Breast epithelium (tissue), 3 donors: Measurements from ENCODE around the gene PUM1.

Experiments
- CTCF ChIP-seq, 3 donors: fragments of 450-650 bp; IDR thresholded peaks; one replicate each; pipeline ENCODE4 v1.5.1; 2016 to 2017; ENCODE audit warnings: antibody characterized with exemption in 3 of 3, mild to moderate bottlenecking in 3 of 3, moderate library complexity in 3 of 3
- POLR2A ChIP-seq: fragments of 450-650 bp; IDR thresholded peaks from one replicate; pipeline ENCODE4 v1.6.1; 2016; ENCODE audit warnings: antibody characterized with exemption, mild to moderate bottlenecking, moderate library complexity
- POLR2AphosphoS5 ChIP-seq, 3 donors: sonication (generic); formaldehyde crosslinking; IDR thresholded peaks; one replicate each; pipeline ENCODE4 v1.6.1; 2017; ENCODE audit warnings: antibody characterized with exemption in 3 of 3

GRCh38 chr1:30904191-30904961 lies 161.1 kb downstream of the PUM1 start:
- TF ChIP-seq POLR2A (no peak), CTCF (IDR thresholded peaks at IDR 0.05) (no peak), POLR2AphosphoS5 (IDR thresholded peaks at IDR 0.05) (no peak)
